K562 (cell line): ENCODE measurements around the gene TMEM205. TPM values are rescaled to one million over a fixed set of nuclear protein-coding genes. Genes with fewer than 3 reads are reported as not detected.

ENCODE experiments used
- CEBPZ ChIP-seq: fragments of 150-350 bp; IDR thresholded peaks from 2 replicates; pipeline ENCODE4 v1.6.1; 2014; ENCODE audit warnings: low read depth, mild to moderate bottlenecking, low read length, borderline replicate concordance
- CREB3 ChIP-seq: fragments of 450-650 bp; conservative IDR thresholded peaks from 2 replicates; pipeline ENCODE4 v1.6.1; 2016; ENCODE audit warnings: missing genetic modification characterization, low read depth, mild to moderate bottlenecking, missing compliant biosample characterization, moderate library complexity
- CREB5 ChIP-seq: fragments of 250-450 bp; sonication (Bioruptor Pico); IDR thresholded peaks from 2 replicates; pipeline ENCODE4 v1.5.0; 2020; ENCODE audit warnings: mild to moderate bottlenecking
- CTCFL ChIP-seq: IDR thresholded peaks from 2 replicates; pipeline ENCODE4 v1.6.1; 2011; ENCODE audit warnings: borderline replicate concordance, low read depth, mild to moderate bottlenecking, moderate library complexity, low read length; ENCODE audit not compliant: insufficient read depth, poor library complexity, severe bottlenecking
- E2F3 ChIP-seq: fragments of 250-450 bp; sonication (Bioruptor Pico); IDR thresholded peaks from 2 replicates; pipeline ENCODE4 v1.4.0; 2020; ENCODE audit warnings: mild to moderate bottlenecking
- HMG20B ChIP-seq: fragments of 250-450 bp; sonication (Bioruptor Pico); IDR thresholded peaks from 2 replicates; pipeline ENCODE4 v1.5.0; 2021; ENCODE audit warnings: mild to moderate bottlenecking
- IRF9 ChIP-seq: fragments of 450-650 bp; IDR thresholded peaks from 2 replicates; pipeline ENCODE4 v1.6.1; 2016; ENCODE audit warnings: missing biosample characterization, missing genetic modification characterization
- KLF10 ChIP-seq: fragments of 250-450 bp; sonication (Bioruptor Pico); IDR thresholded peaks from 2 replicates; pipeline ENCODE4 v1.6.1; 2021; ENCODE audit warnings: matching md5 sums
- MCM5 ChIP-seq: fragments of 450-650 bp; IDR thresholded peaks from 2 replicates; pipeline ENCODE4 v1.6.1; 2016; ENCODE audit warnings: low read depth
- NR1H2 ChIP-seq: sonication (generic); formaldehyde crosslinking; IDR thresholded peaks from 2 replicates; pipeline ENCODE4 v1.4.0; 2020; ENCODE audit warnings: mild to moderate bottlenecking, missing genetic modification reagents
- SAP30 ChIP-seq: fragments of 200-600 bp; sonication (generic); IDR thresholded peaks from 2 replicates; pipeline ENCODE4 v1.6.1; 2012; ENCODE audit warnings: borderline replicate concordance, low read depth, mild to moderate bottlenecking, moderate library complexity, low read length, control low read depth, inconsistent platforms; ENCODE audit not compliant: insufficient read depth, poor library complexity, severe bottlenecking
- ZBTB49 ChIP-seq: sonication (generic); formaldehyde crosslinking; IDR thresholded peaks from 2 replicates; pipeline ENCODE4 v1.8.0; 2022; ENCODE audit warnings: missing genetic modification reagents, mild to moderate bottlenecking, borderline replicate concordance
- ZNF436 ChIP-seq: fragments of 250-450, 450-650 bp; sonication (Bioruptor Pico); formaldehyde crosslinking; IDR thresholded peaks from 2 replicates; pipeline ENCODE4 v1.7.0; 2020; ENCODE audit warnings: mild to moderate bottlenecking
- polyA plus RNA-seq, 8 experiments: library from polyadenylated mRNA; depleted of rRNA in 4 of 8; stranded (reverse) in 5 of 8; unstranded in 3 of 8; fragments of >200 nt; fragmentation: Nextera tagmentation in 2 of 8; fragmentation: Illumina TruSeq in 1 of 8; extraction: Ambion mirVana in 2 of 8; extraction: Trizol in 1 of 8; gene quantifications; 2 replicates each; pipeline versions ENCODE4 v1.2.1 to v1.2.3, GENCODE V29; 2011 to 2014; ENCODE audit warnings: inconsistent platforms in 1 of 8, missing spikeins in 1 of 8
- total RNA-seq, 7 experiments: library from RNA; depleted of rRNA in 6 of 7; stranded (reverse); fragments of >200 nt in 6 of 7; fragmentation: Illumina TruSeq in 2 of 7; extraction: Trizol in 2 of 7; gene quantifications; 2 replicates each; pipeline versions ENCODE4 v1.2.1 to v1.2.3, GENCODE V29; 2011 to 2021; ENCODE audit warnings: low replicate concordance in 1 of 7

TMEM205 gene
- total and polyA plus RNA-seq, 9 of the 15 experiments (the other 6 are each of a cell fraction or from before 2014, with no cell fraction given) = 21.3 to 81.5 (median 44.1) TPM

GRCh38 chr19:11374433-11375142 lies 28.5 kb upstream of the TMEM205 start, which contains the start of gene SWSAP1 (continued):
- TF ChIP-seq SAP30 (peak; percentile 50), ZBTB49 (CRISPR knock-in tag) (no peak), E2F3 (0 out of 2 replicates have a peak, but pooled peaks have one; percentile 41), MCM5 (no peak), NR1H2 (no peak), KLF10 (CRISPR knock-in tag) (no peak), CREB3 (tag) (no peak), CTCFL (no peak), CREB5 (no peak), ZNF436 (CRISPR knock-in tag) (no peak), IRF9 (tag) (no peak), HMG20B (CRISPR knock-in tag) (no peak), CEBPZ (peak; percentile 84; the same call in 1 of the 2 replicates)
